ENCODE results near the gene PCDH8. TPM values are rescaled to one million over a fixed set of nuclear protein-coding genes. Genes with fewer than 3 reads are reported as not detected.

Gene PCDH8
- total and polyA plus RNA-seq, 8 donors = 0.11 to 0.14 TPM; not detected in 6

DNA sequence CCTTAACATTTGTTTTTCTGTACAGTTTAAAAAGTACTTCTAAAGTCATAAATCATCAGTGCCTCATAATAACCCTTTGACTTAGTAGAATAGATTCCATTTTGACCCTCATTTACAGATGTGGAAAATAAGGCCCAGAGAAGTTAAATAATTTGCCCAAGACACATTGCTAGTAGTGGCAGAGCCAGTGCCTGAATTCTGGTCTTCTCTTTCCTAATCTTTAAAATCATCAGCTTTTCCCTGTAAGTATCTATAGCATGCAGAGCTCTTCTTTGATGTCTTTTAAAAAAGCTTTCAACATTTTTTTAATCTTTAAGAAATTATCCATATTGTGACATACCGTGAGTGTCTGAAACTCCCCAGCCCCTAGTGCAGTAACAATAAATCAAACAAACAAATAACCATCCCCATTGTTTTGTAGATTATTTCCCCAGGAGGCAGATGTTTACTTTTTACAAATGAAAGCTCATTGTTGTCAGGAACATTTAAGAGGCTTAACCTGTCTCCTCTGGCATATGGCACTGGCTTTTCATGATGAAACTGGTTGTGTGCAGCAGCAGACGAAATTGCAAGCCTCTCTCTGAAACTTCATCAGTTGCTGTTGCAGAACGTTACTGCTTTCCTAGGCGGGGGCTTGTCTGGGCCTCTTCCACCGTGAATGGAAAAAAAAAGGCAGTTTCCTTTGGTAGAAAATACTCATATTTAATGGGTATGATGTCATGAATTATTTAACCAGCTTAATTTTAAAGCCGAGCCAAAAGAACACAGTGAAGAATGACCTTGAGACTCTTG is 31.7 kb upstream of the PCDH8 start:
- H3K4me1 ChIP-seq = no peaks in the 10 kb centered on the region
- no peak overlapping the region for H3K27ac ChIP-seq
- no peaks in the 10 kb centered on the region for H3K36me3 ChIP-seq
- peaks cover 0 to 11% of the 10 kb centered on the region in 2 donors for H3K9me3 ChIP-seq
- no peak for TF ChIP-seq CTCF (IDR thresholded peaks at IDR 0.05)
- intact Hi-C loops (cut with DNase I) = no loop called here
- H3K4me3 ChIP-seq = no peak overlapping the region
- H3K27me3 ChIP-seq = peaks cover 0 to 19% of the 10 kb centered on the region in 2 donors
- ATAC-seq (no peak), DNase-seq (no peak)

DNA sequence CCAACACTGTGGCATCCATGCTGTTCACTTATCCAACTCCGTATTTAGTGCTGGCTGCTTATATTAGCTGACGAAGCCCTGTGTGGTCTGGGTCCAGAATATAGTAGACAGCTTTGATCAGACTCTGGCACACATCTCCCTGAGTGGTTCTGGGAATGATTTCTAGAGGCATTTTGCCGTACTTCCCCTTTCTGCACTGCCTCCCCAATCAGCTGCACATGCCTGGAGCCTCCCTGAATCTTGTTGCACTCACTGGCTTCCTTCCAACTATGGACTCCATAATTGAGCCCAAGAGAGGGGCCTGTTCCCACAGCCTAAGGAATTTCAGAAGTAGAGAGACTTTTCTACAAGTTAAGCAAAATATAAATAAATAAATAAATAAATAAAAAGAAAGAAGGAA is 30.4 kb upstream of the PCDH8 start:
- Histone ChIP-seq H3K36me3 (no peaks in the 10 kb centered on the region), H3K27me3 (peaks cover 0 to 19% of the 10 kb centered on the region in 2 donors), H3K4me3 (no peak overlapping the region), H3K27ac (no peak overlapping the region), H3K4me1 (no peaks in the 10 kb centered on the region), H3K9me3 (peaks cover 0 to 24% of the 10 kb centered on the region in 2 donors)
- TF ChIP-seq CTCF (IDR thresholded peaks at IDR 0.05) = no peak
- ATAC-seq (no peak), DNase-seq (no peak)
- intact Hi-C loops (cut with DNase I) = no loop called here

GRCh38 chr13:52870143-52870542 is 21.7 kb upstream of the PCDH8 start:
- no peak overlapping the region for H3K27ac ChIP-seq
- ATAC-seq (no peak), DNase-seq (no peak)
- intact Hi-C loops (cut with DNase I) = no loop called here
- H3K27me3 ChIP-seq = peaks cover 0 to 7% of the 10 kb centered on the region in 2 donors
- peaks cover 0 to 15% of the 10 kb centered on the region in 2 donors for H3K9me3 ChIP-seq
- no peak for TF ChIP-seq CTCF (IDR thresholded peaks at IDR 0.05)
- H3K4me1 ChIP-seq = no peaks in the 10 kb centered on the region
- no peaks in the 10 kb centered on the region for H3K36me3 ChIP-seq
- no peak overlapping the region for H3K4me3 ChIP-seq

- Histone ChIP-seq H3K27me3 (peaks cover 0 to 7% of the 10 kb centered on the region in 2 donors), H3K9me3 (peaks cover 0 to 10% of the 10 kb centered on the region in 2 donors), H3K4me1 (no peaks in the 10 kb centered on the region), H3K27ac (no peak overlapping the region), H3K36me3 (no peaks in the 10 kb centered on the region), H3K4me3 (no peak overlapping the region)
- DNase-seq = no peak
- TF ChIP-seq CTCF (IDR thresholded peaks at IDR 0.05) = no peak
- no peak for ATAC-seq
- intact Hi-C loops (cut with DNase I) = no loop called here
Measured at GRCh38 chr13:52869621-52870020, 21.2 kb upstream of the PCDH8 start.

DNA sequence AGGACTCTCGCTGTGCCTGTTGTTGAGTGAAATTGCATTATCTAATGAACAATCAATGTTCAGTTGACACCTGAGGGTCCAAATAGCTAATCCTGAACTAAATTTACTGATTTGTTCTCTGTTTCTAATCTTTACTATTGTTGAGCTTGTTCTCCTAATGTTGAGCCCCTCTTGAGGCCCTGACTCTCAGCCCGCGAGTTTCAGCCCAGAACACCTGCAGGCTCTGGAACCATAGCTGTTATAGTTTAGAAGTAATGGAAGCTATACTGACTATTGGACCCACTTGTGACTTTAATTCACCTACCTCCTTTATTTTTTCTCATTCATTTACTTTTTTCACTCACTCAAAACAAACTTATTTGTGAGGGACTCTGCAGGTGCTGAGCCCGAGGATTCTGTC is 20.6 kb upstream of the PCDH8 start:
- no peaks in the 10 kb centered on the region for H3K36me3 ChIP-seq
- intact Hi-C loops (cut with DNase I) = no loop called here
- H3K27ac ChIP-seq = no peak overlapping the region
- TF ChIP-seq CTCF (IDR thresholded peaks at IDR 0.05) = no peak
- DNase-seq (no peak), ATAC-seq (no peak)
- H3K4me1 ChIP-seq = no peaks in the 10 kb centered on the region
- H3K4me3 ChIP-seq = no peak overlapping the region
- peaks cover 0 to 7% of the 10 kb centered on the region in 2 donors for H3K27me3 ChIP-seq
- H3K9me3 ChIP-seq = peaks cover 0 to 4% of the 10 kb centered on the region in 2 donors
